Esophagus squamous epithelium (tissue), 4 donors: ENCODE results near the gene RNF150.

Experiments
- CTCF ChIP-seq, 6 experiments: fragments of 450-650 bp in 4 of 6; fragments of 200-600 bp in 2 of 6; sonication (generic) in 2 of 6; IDR thresholded peaks; one replicate each; pipeline ENCODE4 v1.5.1; 2016 to 2019; ENCODE audit warnings: antibody characterized with exemption in 6 of 6, mild to moderate bottlenecking in 4 of 6, moderate library complexity in 4 of 6
- POLR2A ChIP-seq, 4 donors: fragments of 450-650 bp; IDR thresholded peaks; one replicate each; pipeline ENCODE4 v1.6.1; 2017; ENCODE audit warnings: antibody characterized with exemption in 4 of 4, mild to moderate bottlenecking in 4 of 4, moderate library complexity in 3 of 4

DNA sequence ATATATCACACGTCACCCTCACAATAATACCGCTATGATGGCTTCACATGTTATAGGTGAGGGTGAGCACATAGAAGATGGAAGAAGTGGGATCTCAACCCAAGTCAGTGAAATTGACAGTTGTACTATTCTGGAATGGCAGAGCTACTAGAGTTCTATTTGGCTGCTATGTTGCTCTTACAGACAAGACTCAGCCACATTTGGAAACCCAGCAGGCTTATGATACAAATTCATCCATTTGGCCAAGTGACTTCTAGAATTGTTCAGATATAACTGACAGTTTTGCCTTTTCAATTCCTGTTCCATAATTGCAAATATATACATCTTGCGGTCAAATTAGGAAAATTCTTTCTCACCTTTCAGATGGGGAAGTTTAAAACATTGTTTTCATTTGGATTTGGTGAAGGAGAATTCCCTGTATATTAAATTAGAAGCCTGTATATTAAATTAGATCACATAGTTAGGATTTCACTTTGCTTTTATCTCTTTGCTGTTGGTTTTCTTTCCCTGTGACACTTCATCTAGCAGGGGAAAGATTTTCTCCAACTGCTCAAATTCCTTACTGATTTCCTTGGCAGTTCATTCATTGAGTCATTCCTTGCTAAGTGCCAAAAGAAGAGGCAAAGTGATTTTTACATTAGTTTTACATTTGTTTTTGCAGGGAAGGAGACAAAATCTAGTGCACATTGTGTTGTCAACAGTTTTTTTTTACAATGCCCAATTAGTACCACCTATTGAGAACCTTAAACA, 256.5 kb downstream of the RNF150 start:
- TF ChIP-seq CTCF (IDR thresholded peaks at IDR 0.05): no peak
- no peak for TF ChIP-seq POLR2A (IDR thresholded peaks at IDR 0.05)
